ENCODE data around the gene MCF2L.

GRCh38 chr13:113040031-113040430 lies 71.0 kb downstream of the MCF2L start:
- TF ChIP-seq REST (IDR thresholded peaks at IDR 0.05; ENCODE audit: borderline replicate concordance) (no peak), REST (CRISPR knock-in tag; IDR thresholded peaks at IDR 0.05; ENCODE audit: low read depth) (no peak), ZBTB40 (IDR thresholded peaks at IDR 0.05) (no peak), ZBTB40 (CRISPR knock-in tag; IDR thresholded peaks at IDR 0.05) (no peak), CTCF (IDR thresholded peaks at IDR 0.05 in 2 of 3, conservative IDR thresholded peaks at IDR 0.05 in 1 of 3; ENCODE audit: insufficient read depth in 2 of 3, low read depth in 1 of 3, low read length in 3 of 3) (no peak), ZNF586 (CRISPR knock-in tag; conservative IDR thresholded peaks at IDR 0.05) (no peak), SP1 (CRISPR knock-in tag; IDR thresholded peaks at IDR 0.05) (no peak), YY1 (IDR thresholded peaks at IDR 0.05; ENCODE audit: borderline replicate concordance in 1 of 3, control insufficient read depth in 1 of 3, extremely low read depth in 1 of 3, insufficient read depth in 3 of 3, insufficient read length in 1 of 3, insufficient replicate concordance in 2 of 3, low read depth in 1 of 3, low read length in 2 of 3) (no peak), NBN (IDR thresholded peaks at IDR 0.05; ENCODE audit: low read depth) (no peak), RUNX1 (IDR thresholded peaks at IDR 0.05; ENCODE audit: low read depth) (no peak)

Data from K562 (cell line).